SK-N-SH treated with all-trans-retinoic acid at 6 μM for 48 hours (cell line): Measurements from ENCODE around the gene TNFRSF4.

Experiments
- ATAC-seq: fragments of 200-7000 bp; cut with Tn5 transposase; 3 replicates; pipeline ENCODE4 v1.9.1; 2020; ENCODE audit warnings: mild to moderate bottlenecking, moderate library complexity
- ARNTL ChIP-seq: fragments of 450-650 bp; formaldehyde crosslinking; IDR thresholded peaks from 2 replicates; pipeline ENCODE4 v1.5.0; 2020; ENCODE audit warnings: low read depth, mild to moderate bottlenecking, moderate library complexity, borderline replicate concordance
- BACH2 ChIP-seq: fragments of 250-450 bp; sonication (Bioruptor Pico); IDR thresholded peaks from 2 replicates; pipeline ENCODE4 v1.9.0; 2021; ENCODE audit warnings: mild to moderate bottlenecking, borderline replicate concordance
- CSDC2 ChIP-seq: fragments of 250-450 bp; sonication (Bioruptor Pico); IDR thresholded peaks from 2 replicates; pipeline ENCODE4 v1.5.0; 2020; ENCODE audit warnings: mild to moderate bottlenecking, moderate library complexity
- POU6F1 ChIP-seq: fragments of 250-450 bp; sonication (Bioruptor Pico); IDR thresholded peaks from 2 replicates; pipeline ENCODE4 v1.8.0; 2021; ENCODE audit warnings: low read depth, mild to moderate bottlenecking, moderate library complexity, borderline replicate concordance
- PPARA ChIP-seq: fragments of 250-450 bp; sonication (Bioruptor Pico); IDR thresholded peaks from 2 replicates; pipeline ENCODE4 v1.5.0; 2020; ENCODE audit warnings: mild to moderate bottlenecking, borderline replicate concordance
- RARB ChIP-seq: fragments of 250-450 bp; sonication (Bioruptor Pico); IDR thresholded peaks from 2 replicates; pipeline ENCODE4 v1.8.0; 2021; ENCODE audit warnings: mild to moderate bottlenecking, moderate library complexity
- SNAI2 ChIP-seq: fragments of 250-450 bp; sonication (Bioruptor Pico); IDR thresholded peaks from 2 replicates; pipeline ENCODE4 v1.5.0; 2020; ENCODE audit warnings: mild to moderate bottlenecking, moderate library complexity
- TCF4 ChIP-seq: fragments of 250-450 bp; sonication (Bioruptor Pico); IDR thresholded peaks from 2 replicates; pipeline ENCODE4 v1.8.0; 2021; ENCODE audit warnings: mild to moderate bottlenecking, moderate library complexity, borderline replicate concordance
- TOX ChIP-seq: fragments of 250-450 bp; sonication (Bioruptor Pico); IDR thresholded peaks from 2 replicates; pipeline ENCODE4 v1.8.0; 2021; ENCODE audit warnings: mild to moderate bottlenecking, moderate library complexity, borderline replicate concordance
- TSHZ2 ChIP-seq: fragments of 250-450 bp; sonication (Bioruptor Pico); IDR thresholded peaks from 2 replicates; pipeline ENCODE4 v1.5.0; 2020; ENCODE audit warnings: mild to moderate bottlenecking, moderate library complexity
- ZC3H10 ChIP-seq: fragments of 250-450 bp; sonication (Bioruptor Pico); IDR thresholded peaks from 2 replicates; pipeline ENCODE4 v1.5.1; 2021; ENCODE audit warnings: mild to moderate bottlenecking, moderate library complexity
- ZFP3 ChIP-seq: fragments of 250-450 bp; sonication (Bioruptor Pico); IDR thresholded peaks from 2 replicates; pipeline ENCODE4 v1.5.0; 2020; ENCODE audit warnings: mild to moderate bottlenecking, moderate library complexity
- ZNF565 ChIP-seq: fragments of 450-650 bp; formaldehyde crosslinking; conservative IDR thresholded peaks from 2 replicates; pipeline ENCODE4 v1.5.0; 2020; ENCODE audit warnings: low read depth, mild to moderate bottlenecking, moderate library complexity
- ZNF70 ChIP-seq: fragments of 450-650 bp; formaldehyde crosslinking; IDR thresholded peaks from 2 replicates; pipeline ENCODE4 v1.5.0; 2020; ENCODE audit warnings: mild to moderate bottlenecking, moderate library complexity
- ZNF8 ChIP-seq: fragments of 450-650 bp; formaldehyde crosslinking; IDR thresholded peaks from 2 replicates; pipeline ENCODE4 v1.5.0; 2020; ENCODE audit warnings: mild to moderate bottlenecking, moderate library complexity
- TF ChIP-seq, protein P1 (sequence below): fragments of 250-450 bp; sonication (Bioruptor Pico); IDR thresholded peaks from 2 replicates; pipeline ENCODE4 v1.5.1; 2021; ENCODE audit warnings: mild to moderate bottlenecking, moderate library complexity

The TNFRSF4 gene

GRCh38 chr1:1259951-1260600 lies 46.1 kb upstream of the TNFRSF4 start:
- TF ChIP-seq ARNTL (no peak), TOX (CRISPR knock-in tag) (no peak), POU6F1 (CRISPR knock-in tag) (no peak), TSHZ2 (CRISPR knock-in tag) (no peak), PPARA (CRISPR knock-in tag) (no peak), SNAI2 (CRISPR knock-in tag) (no peak), ZC3H10 (CRISPR knock-in tag) (no peak), BACH2 (CRISPR knock-in tag) (no peak), RARB (CRISPR knock-in tag) (no peak), ZNF565 (no peak)
- TF ChIP-seq, protein P1, sequence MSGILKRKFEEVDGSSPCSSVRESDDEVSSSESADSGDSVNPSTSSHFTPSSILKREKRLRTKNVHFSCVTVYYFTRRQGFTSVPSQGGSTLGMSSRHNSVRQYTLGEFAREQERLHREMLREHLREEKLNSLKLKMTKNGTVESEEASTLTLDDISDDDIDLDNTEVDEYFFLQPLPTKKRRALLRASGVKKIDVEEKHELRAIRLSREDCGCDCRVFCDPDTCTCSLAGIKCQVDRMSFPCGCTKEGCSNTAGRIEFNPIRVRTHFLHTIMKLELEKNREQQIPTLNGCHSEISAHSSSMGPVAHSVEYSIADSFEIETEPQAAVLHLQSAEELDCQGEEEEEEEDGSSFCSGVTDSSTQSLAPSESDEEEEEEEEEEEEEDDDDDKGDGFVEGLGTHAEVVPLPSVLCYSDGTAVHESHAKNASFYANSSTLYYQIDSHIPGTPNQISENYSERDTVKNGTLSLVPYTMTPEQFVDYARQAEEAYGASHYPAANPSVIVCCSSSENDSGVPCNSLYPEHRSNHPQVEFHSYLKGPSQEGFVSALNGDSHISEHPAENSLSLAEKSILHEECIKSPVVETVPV = no peak
- ATAC-seq = no peak

- no peak for ATAC-seq
- TF ChIP-seq RARB (CRISPR knock-in tag) (no peak), ZNF565 (no peak), TCF4 (no peak), ZC3H10 (CRISPR knock-in tag) (no peak), TOX (CRISPR knock-in tag) (no peak), ZFP3 (CRISPR knock-in tag) (no peak), ZNF8 (CRISPR knock-in tag) (no peak), SNAI2 (CRISPR knock-in tag) (no peak), ZNF70 (no peak)
- TF ChIP-seq, protein P1 = no peak
Observed at GRCh38 chr1:1259540-1259939, 45.6 kb upstream of the TNFRSF4 start.

GRCh38 chr1:1259119-1259488 lies 45.2 kb upstream of the TNFRSF4 start:
- TF ChIP-seq CSDC2 (CRISPR knock-in tag) (no peak), TCF4 (no peak), TSHZ2 (CRISPR knock-in tag) (no peak), ZNF8 (CRISPR knock-in tag) (no peak), TOX (CRISPR knock-in tag) (no peak), ZC3H10 (CRISPR knock-in tag) (no peak), ZNF70 (no peak), PPARA (CRISPR knock-in tag) (no peak)
- TF ChIP-seq, all 23 proteins: peak for 0
- ATAC-seq = no peak
